GM21737 (cell line): ENCODE measurements around the gene TMEM156.

ENCODE experiments used
- ATAC-seq: cut with Tn5 transposase; IDR thresholded peaks from one replicate; pipeline ENCODE4 v1.9.1; 2021; ENCODE audit warnings: mild to moderate bottlenecking, moderate library complexity; ENCODE audit not compliant: unreplicated experiment

Gene TMEM156

GRCh38 chr4:38928974-38929373 is 103.2 kb downstream of the TMEM156 start:
- no peak for ATAC-seq

GRCh38 chr4:38928568-38928967 is 103.6 kb downstream of the TMEM156 start:
- no peak for ATAC-seq

- ATAC-seq = no peak
Measured at GRCh38 chr4:38926896-38927295, 105.3 kb downstream of the TMEM156 start.

- ATAC-seq = no peak
Measured at GRCh38 chr4:38925492-38926413, 106.5 kb downstream of the TMEM156 start.

- ATAC-seq = no peak
Measured at GRCh38 chr4:38924353-38924752, 107.9 kb downstream of the TMEM156 start.

GRCh38 chr4:38923746-38924145 is 108.5 kb downstream of the TMEM156 start:
- ATAC-seq = no peak

- no peak for ATAC-seq
Measured at GRCh38 chr4:38921151-38921550, 111.1 kb downstream of the TMEM156 start.

GRCh38 chr4:38920677-38921076 is 111.5 kb downstream of the TMEM156 start:
- ATAC-seq = no peak

- ATAC-seq = no peak
Measured at GRCh38 chr4:38920186-38920585, 112.0 kb downstream of the TMEM156 start.

GRCh38 chr4:38919494-38919893 is 112.7 kb downstream of the TMEM156 start:
- no peak for ATAC-seq

- no peak for ATAC-seq
Measured at GRCh38 chr4:38917481-38918025, 114.7 kb downstream of the TMEM156 start.
